Body of pancreas (tissue), 4 donors: Measurements from ENCODE around the gene TMPRSS2.

Experiments used
- POLR2A ChIP-seq, 3 donors: fragments of 450-650 bp; IDR thresholded peaks; one replicate each; pipeline ENCODE4 v1.6.1; 2016; ENCODE audit warnings: antibody characterized with exemption in 3 of 3, mild to moderate bottlenecking in 2 of 3
- TF ChIP-seq, protein P1 (sequence below), 7 experiments: fragments of 450-650 bp in 4 of 7; fragments of 200-600 bp in 3 of 7; sonication (generic) in 3 of 7; IDR thresholded peaks; one replicate each; pipeline ENCODE4 v1.5.1; 2016 to 2019; ENCODE audit warnings: antibody characterized with exemption in 7 of 7

DNA sequence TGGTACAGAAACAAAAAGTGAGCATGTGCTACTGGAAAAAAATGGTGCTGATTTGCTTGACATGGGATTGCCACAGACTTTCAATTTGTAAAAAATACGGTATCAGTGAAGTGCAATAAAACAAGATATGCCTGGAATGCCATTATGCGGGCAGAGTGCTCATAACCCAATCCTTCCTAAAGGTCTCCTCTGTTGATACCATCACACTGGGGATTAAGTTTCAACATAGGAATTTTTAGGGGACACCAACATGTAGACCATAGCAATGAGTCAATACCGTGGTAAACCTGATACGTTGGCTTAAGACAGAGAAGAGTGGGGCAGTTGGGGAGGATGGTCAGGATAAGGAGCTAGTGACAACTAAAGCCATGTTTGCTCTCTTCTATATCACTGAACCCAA, 61.4 kb downstream of the TMPRSS2 start:
- TF ChIP-seq, protein P1, sequence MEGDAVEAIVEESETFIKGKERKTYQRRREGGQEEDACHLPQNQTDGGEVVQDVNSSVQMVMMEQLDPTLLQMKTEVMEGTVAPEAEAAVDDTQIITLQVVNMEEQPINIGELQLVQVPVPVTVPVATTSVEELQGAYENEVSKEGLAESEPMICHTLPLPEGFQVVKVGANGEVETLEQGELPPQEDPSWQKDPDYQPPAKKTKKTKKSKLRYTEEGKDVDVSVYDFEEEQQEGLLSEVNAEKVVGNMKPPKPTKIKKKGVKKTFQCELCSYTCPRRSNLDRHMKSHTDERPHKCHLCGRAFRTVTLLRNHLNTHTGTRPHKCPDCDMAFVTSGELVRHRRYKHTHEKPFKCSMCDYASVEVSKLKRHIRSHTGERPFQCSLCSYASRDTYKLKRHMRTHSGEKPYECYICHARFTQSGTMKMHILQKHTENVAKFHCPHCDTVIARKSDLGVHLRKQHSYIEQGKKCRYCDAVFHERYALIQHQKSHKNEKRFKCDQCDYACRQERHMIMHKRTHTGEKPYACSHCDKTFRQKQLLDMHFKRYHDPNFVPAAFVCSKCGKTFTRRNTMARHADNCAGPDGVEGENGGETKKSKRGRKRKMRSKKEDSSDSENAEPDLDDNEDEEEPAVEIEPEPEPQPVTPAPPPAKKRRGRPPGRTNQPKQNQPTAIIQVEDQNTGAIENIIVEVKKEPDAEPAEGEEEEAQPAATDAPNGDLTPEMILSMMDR (IDR thresholded peaks at IDR 0.05), result no peak
- TF ChIP-seq POLR2A (IDR thresholded peaks at IDR 0.05), result no peak
